Gastrocnemius medialis (tissue), 4 donors: ENCODE measurements around the gene RNF2.

Source experiments
- POLR2A ChIP-seq, 2 donors: fragments of 450-650 bp; IDR thresholded peaks; one replicate each; pipeline ENCODE4 v1.6.1; 2017; ENCODE audit warnings: antibody characterized with exemption in 2 of 2, mild to moderate bottlenecking in 2 of 2, moderate library complexity in 2 of 2
- TF ChIP-seq, protein P1 (sequence below), 5 experiments: fragments of 450-650 bp in 3 of 5; fragments of 200-600 bp in 2 of 5; sonication (generic) in 2 of 5; IDR thresholded peaks in 4 of 5; conservative IDR thresholded peaks in 1 of 5; 1 replicate in 4 of 5; 2 replicates in 1 of 5; pipeline ENCODE4 v1.5.1; 2016 to 2019; ENCODE audit warnings: antibody characterized with exemption in 5 of 5, mild to moderate bottlenecking in 3 of 5, moderate library complexity in 3 of 5

- TF ChIP-seq, protein P1, sequence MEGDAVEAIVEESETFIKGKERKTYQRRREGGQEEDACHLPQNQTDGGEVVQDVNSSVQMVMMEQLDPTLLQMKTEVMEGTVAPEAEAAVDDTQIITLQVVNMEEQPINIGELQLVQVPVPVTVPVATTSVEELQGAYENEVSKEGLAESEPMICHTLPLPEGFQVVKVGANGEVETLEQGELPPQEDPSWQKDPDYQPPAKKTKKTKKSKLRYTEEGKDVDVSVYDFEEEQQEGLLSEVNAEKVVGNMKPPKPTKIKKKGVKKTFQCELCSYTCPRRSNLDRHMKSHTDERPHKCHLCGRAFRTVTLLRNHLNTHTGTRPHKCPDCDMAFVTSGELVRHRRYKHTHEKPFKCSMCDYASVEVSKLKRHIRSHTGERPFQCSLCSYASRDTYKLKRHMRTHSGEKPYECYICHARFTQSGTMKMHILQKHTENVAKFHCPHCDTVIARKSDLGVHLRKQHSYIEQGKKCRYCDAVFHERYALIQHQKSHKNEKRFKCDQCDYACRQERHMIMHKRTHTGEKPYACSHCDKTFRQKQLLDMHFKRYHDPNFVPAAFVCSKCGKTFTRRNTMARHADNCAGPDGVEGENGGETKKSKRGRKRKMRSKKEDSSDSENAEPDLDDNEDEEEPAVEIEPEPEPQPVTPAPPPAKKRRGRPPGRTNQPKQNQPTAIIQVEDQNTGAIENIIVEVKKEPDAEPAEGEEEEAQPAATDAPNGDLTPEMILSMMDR (IDR thresholded peaks at IDR 0.05 in 4 of 5, conservative IDR thresholded peaks at IDR 0.05 in 1 of 5), result no peak
- TF ChIP-seq POLR2A (IDR thresholded peaks at IDR 0.05), result no peak
Observed at GRCh38 chr1:185073725-185074124, 28.4 kb downstream of the RNF2 start.
